ENCODE measurements around the gene NPM1. TPM values are rescaled to one million over a fixed set of nuclear protein-coding genes. Genes with fewer than 3 reads are reported as not detected.
"Not testable (repeated sequence)": the region's sequence is repeated elsewhere in the genome, so short reads cannot be mapped to it uniquely, and the experiment has no call there.

NPM1 gene
- total RNA-seq, 1 donor from 2014 or later = 1,016 TPM

- Mint-ChIP-seq H3K4me3 (ENCODE audit: unreplicated experiment) (no peak overlapping the region), H3K9me3 (ENCODE audit: unreplicated experiment) (no peaks in the 10 kb centered on the region), H3K27me3 (ENCODE audit: unreplicated experiment) (no peaks in the 10 kb centered on the region), H3K36me3 (ENCODE audit: low read depth, unreplicated experiment) (no peaks in the 10 kb centered on the region), H3K4me1 (ENCODE audit: unreplicated experiment) (no peaks in the 10 kb centered on the region), H3K27ac (ENCODE audit: unreplicated experiment) (no peak overlapping the region)
- DNase-seq (ENCODE audit: low spot score) = no peak
- TF ChIP-seq CTCF (IDR thresholded peaks at IDR 0.05; ENCODE audit: unreplicated experiment) = no peak
Observed at GRCh38 chr5:171344936-171345608, 42.6 kb upstream of the NPM1 start.

- Mint-ChIP-seq H3K27ac (ENCODE audit: unreplicated experiment) (no peak overlapping the region), H3K4me1 (ENCODE audit: unreplicated experiment) (no peaks in the 10 kb centered on the region), H3K36me3 (ENCODE audit: low read depth, unreplicated experiment) (no peaks in the 10 kb centered on the region), H3K27me3 (ENCODE audit: unreplicated experiment) (peaks cover 2% of the 10 kb centered on the region), H3K9me3 (ENCODE audit: unreplicated experiment) (no peaks in the 10 kb centered on the region), H3K4me3 (ENCODE audit: unreplicated experiment) (no peak overlapping the region)
- no peak for DNase-seq (ENCODE audit: low spot score)
- no peak for TF ChIP-seq CTCF (IDR thresholded peaks at IDR 0.05; ENCODE audit: unreplicated experiment)
Observed at GRCh38 chr5:171351536-171352073, 36.0 kb upstream of the NPM1 start.

GRCh38 chr5:171355302-171355724, 32.3 kb upstream of the NPM1 start:
- TF ChIP-seq CTCF (IDR thresholded peaks at IDR 0.05; ENCODE audit: unreplicated experiment) = no peak
- Mint-ChIP-seq H3K9me3 (ENCODE audit: unreplicated experiment) (no peaks in the 10 kb centered on the region), H3K27ac (ENCODE audit: unreplicated experiment) (no peak overlapping the region), H3K4me3 (ENCODE audit: unreplicated experiment) (no peak overlapping the region), H3K36me3 (ENCODE audit: low read depth, unreplicated experiment) (no peaks in the 10 kb centered on the region), H3K27me3 (ENCODE audit: unreplicated experiment) (peaks cover 2% of the 10 kb centered on the region), H3K4me1 (ENCODE audit: unreplicated experiment) (no peaks in the 10 kb centered on the region)
- no peak for DNase-seq (ENCODE audit: low spot score)

GRCh38 chr5:171357843-171358242, 29.8 kb upstream of the NPM1 start:
- no peak overlapping the region for H3K27ac Mint-ChIP-seq (ENCODE audit: unreplicated experiment)
- DNase-seq (ENCODE audit: low spot score) = no peak
- no peak for TF ChIP-seq CTCF (IDR thresholded peaks at IDR 0.05; ENCODE audit: unreplicated experiment)
- no peak overlapping the region for H3K4me3 Mint-ChIP-seq (ENCODE audit: unreplicated experiment)
- H3K27me3 Mint-ChIP-seq (ENCODE audit: unreplicated experiment) = peaks cover 2% of the 10 kb centered on the region
- no peaks in the 10 kb centered on the region for H3K4me1 Mint-ChIP-seq (ENCODE audit: unreplicated experiment)
- no peaks in the 10 kb centered on the region for H3K36me3 Mint-ChIP-seq (ENCODE audit: low read depth, unreplicated experiment)
- H3K9me3 Mint-ChIP-seq (ENCODE audit: unreplicated experiment) = no peaks in the 10 kb centered on the region

- not testable (repeated sequence) for DNase-seq (ENCODE audit: low spot score); H3K36me3 Mint-ChIP-seq (ENCODE audit: low read depth, unreplicated experiment); H3K9me3 Mint-ChIP-seq (ENCODE audit: unreplicated experiment)
Observed at GRCh38 chr5:171361151-171361550, 26.5 kb upstream of the NPM1 start.

GRCh38 chr5:171363249-171363648, 24.4 kb upstream of the NPM1 start:
- H3K9me3 Mint-ChIP-seq (ENCODE audit: unreplicated experiment); H3K27ac Mint-ChIP-seq (ENCODE audit: unreplicated experiment); H3K4me1 Mint-ChIP-seq (ENCODE audit: unreplicated experiment); H3K36me3 Mint-ChIP-seq (ENCODE audit: low read depth, unreplicated experiment); H3K4me3 Mint-ChIP-seq (ENCODE audit: unreplicated experiment); DNase-seq (ENCODE audit: low spot score); H3K27me3 Mint-ChIP-seq (ENCODE audit: unreplicated experiment): not testable (repeated sequence)

More at GRCh38 chr5:171361151-171361550, 26.5 kb upstream of the NPM1 start:
- H3K27me3 Mint-ChIP-seq (ENCODE audit: unreplicated experiment); H3K4me1 Mint-ChIP-seq (ENCODE audit: unreplicated experiment); H3K4me3 Mint-ChIP-seq (ENCODE audit: unreplicated experiment); H3K27ac Mint-ChIP-seq (ENCODE audit: unreplicated experiment): not testable (repeated sequence)
